Measurements from ENCODE around the gene DACH1. TPM values are rescaled to one million over a fixed set of nuclear protein-coding genes. Genes with fewer than 3 reads are reported as not detected.

The DACH1 gene
- total RNA-seq, 2 experiments from 2014 or later, result 0.71 to 0.89 TPM

GRCh38 chr13:71454509-71454908, 412.5 kb downstream of the DACH1 start:
- Histone ChIP-seq H3K9me3 (ENCODE audit: control insufficient read depth in 1 of 2, insufficient read depth in 1 of 2, low read length in 2 of 2) (no peaks in the 10 kb centered on the region), H3K36me3 (ENCODE audit: insufficient read depth, low read length) (no peaks in the 10 kb centered on the region), H3K4me3 (ENCODE audit: low read length) (no peak overlapping the region), H3K4me1 (ENCODE audit: insufficient read depth, low read length) (no peaks in the 10 kb centered on the region), H3K27me3 (ENCODE audit: control insufficient read depth in 1 of 2, insufficient read depth in 2 of 2, low read length in 2 of 2) (no peaks in the 10 kb centered on the region), H3K27ac (ENCODE audit: low read depth in 1 of 2, low read length in 2 of 2) (no peak overlapping the region)
- ATAC-seq (ENCODE audit: poor library complexity), result no peak
- ChIA-PET CTCF (no interaction called here), POLR2A (no interaction called here)
- no peak overlapping the region for H3K4me3 Mint-ChIP-seq
- intact Hi-C loops (cut with DNase I, micrococcal nuclease), result no loop called here
- DNase-seq, result no peak
- H3K4me1 Mint-ChIP-seq (ENCODE audit: low read depth), result no peaks in the 10 kb centered on the region
- no peaks in the 10 kb centered on the region for H3K9me3 Mint-ChIP-seq
- no peak for TF ChIP-seq CTCF (IDR thresholded peaks at IDR 0.05)
- no peaks in the 10 kb centered on the region for H3K36me3 Mint-ChIP-seq (ENCODE audit: low read depth)
- no peaks in the 10 kb centered on the region for H3K27me3 Mint-ChIP-seq
- no peak overlapping the region for H3K27ac Mint-ChIP-seq

- intact Hi-C loops (cut with DNase I, micrococcal nuclease), result no loop called here
- DNase-seq, result no peak
- H3K27ac Mint-ChIP-seq, result no peak overlapping the region
- H3K27me3 ChIP-seq (ENCODE audit: control insufficient read depth in 1 of 2, insufficient read depth in 2 of 2, low read length in 2 of 2), result no peaks in the 10 kb centered on the region
- ChIA-PET CTCF (no interaction called here), POLR2A (interaction anchor here (0.6 kb wide), 1 partner anchor 39 kb away, joined by 5 read pairs; no protein-coding TSS in a partner anchor)
- H3K36me3 Mint-ChIP-seq (ENCODE audit: low read depth), result no peaks in the 10 kb centered on the region
- no peaks in the 10 kb centered on the region for H3K9me3 ChIP-seq (ENCODE audit: control insufficient read depth in 1 of 2, insufficient read depth in 1 of 2, low read length in 2 of 2)
- H3K4me1 ChIP-seq (ENCODE audit: insufficient read depth, low read length), result no peaks in the 10 kb centered on the region
- H3K9me3 Mint-ChIP-seq, result no peaks in the 10 kb centered on the region
- no peaks in the 10 kb centered on the region for H3K27me3 Mint-ChIP-seq
- no peaks in the 10 kb centered on the region for H3K36me3 ChIP-seq (ENCODE audit: insufficient read depth, low read length)
- no peak overlapping the region for H3K4me3 ChIP-seq (ENCODE audit: low read length)
- no peak for TF ChIP-seq CTCF (IDR thresholded peaks at IDR 0.05)
- no peak overlapping the region for H3K4me3 Mint-ChIP-seq
- no peak for ATAC-seq (ENCODE audit: poor library complexity)
- H3K4me1 Mint-ChIP-seq (ENCODE audit: low read depth), result no peaks in the 10 kb centered on the region
- no peak overlapping the region for H3K27ac ChIP-seq (ENCODE audit: low read depth in 1 of 2, low read length in 2 of 2)
Measured at GRCh38 chr13:71448080-71448630, 418.8 kb downstream of the DACH1 start.

- POLR2A ChIA-PET, result no interaction called here
Measured at GRCh38 chr13:71437704-71438103, 429.3 kb downstream of the DACH1 start.

More at GRCh38 chr13:71437704-71438103, 429.3 kb downstream of the DACH1 start:
- ATAC-seq (ENCODE audit: poor library complexity) (no peak), DNase-seq (no peak)
- H3K9me3 ChIP-seq (ENCODE audit: control insufficient read depth in 1 of 2, insufficient read depth in 1 of 2, low read length in 2 of 2), result no peaks in the 10 kb centered on the region
- Mint-ChIP-seq H3K27ac (no peak overlapping the region), H3K27me3 (no peaks in the 10 kb centered on the region), H3K36me3 (ENCODE audit: low read depth) (no peaks in the 10 kb centered on the region), H3K4me1 (ENCODE audit: low read depth) (no peaks in the 10 kb centered on the region), H3K9me3 (no peaks in the 10 kb centered on the region), H3K4me3 (no peak overlapping the region)
- H3K36me3 ChIP-seq (ENCODE audit: insufficient read depth, low read length), result no peaks in the 10 kb centered on the region
- no peak overlapping the region for H3K27ac ChIP-seq (ENCODE audit: low read depth in 1 of 2, low read length in 2 of 2)
- TF ChIP-seq CTCF (IDR thresholded peaks at IDR 0.05), result no peak
- no peak overlapping the region for H3K4me3 ChIP-seq (ENCODE audit: low read length)
- H3K4me1 ChIP-seq (ENCODE audit: insufficient read depth, low read length), result no peaks in the 10 kb centered on the region
- intact Hi-C loops (cut with DNase I, micrococcal nuclease), result no loop called here
- CTCF ChIA-PET, result no interaction called here
- H3K27me3 ChIP-seq (ENCODE audit: control insufficient read depth in 1 of 2, insufficient read depth in 2 of 2, low read length in 2 of 2), result no peaks in the 10 kb centered on the region

Measured in CD4-positive, alpha-beta T cell (primary cell).